T47D (cell line): ENCODE data around the gene SLITRK2.

ENCODE experiments used
- DNase-seq, 2 experiments: peaks; one replicate each; pipeline versions ENCODE4 v3.0.0 to v3.0.0-alpha.2; 2011 to 2012; ENCODE audit warnings: low read depth in 1 of 2, low spot score in 1 of 2
- JUND ChIP-seq: IDR thresholded peaks from 2 replicates; pipeline ENCODE4 v1.6.1; 2012; ENCODE audit warnings: low read depth
- in situ Hi-C: cut with HindIII; loops from 2 replicates; pipeline ENCODE4 v1.10.0; 2016; ENCODE audit warnings: low sequenced_read_pairs, low pct_unique_long_range_greater_than_20kb

SLITRK2 gene

GRCh38 chrX:145817331-145818185 lies at the start of gene SLITRK2:
TSS of gene SLITRK2 (plus strand) at chrX:145817829. CDS start at chrX:145822426, 4,597 bp downstream.
- DNase-seq, result peak in 1 of 2 experiments; percentile 1
- in situ Hi-C loops, result no loop called here
- no peak for TF ChIP-seq JUND

GRCh38 chrX:145773006-145773405 lies 44.6 kb upstream of the SLITRK2 start:
- in situ Hi-C loops, result no loop called here
- TF ChIP-seq JUND, result no peak
- DNase-seq, result no peak

GRCh38 chrX:145792281-145792680 lies 25.3 kb upstream of the SLITRK2 start:
- in situ Hi-C loops, result no loop called here
- no peak for TF ChIP-seq JUND
- DNase-seq, result no peak

GRCh38 chrX:145803508-145803907 lies 14.1 kb upstream of the SLITRK2 start:
- in situ Hi-C loops, result no loop called here
- DNase-seq, result no peak
- no peak for TF ChIP-seq JUND

GRCh38 chrX:145813081-145813480 lies 4.5 kb upstream of the SLITRK2 start:
- TF ChIP-seq JUND, result no peak

GRCh38 chrX:145816601-145817315 lies 871 bp upstream of the SLITRK2 start:
- in situ Hi-C loops, result no loop called here
- no peak for DNase-seq
- no peak for TF ChIP-seq JUND

More at GRCh38 chrX:145813081-145813480, 4.5 kb upstream of the SLITRK2 start:
- in situ Hi-C loops, result no loop called here
- no peak for DNase-seq

- no peak for TF ChIP-seq JUND
- no peak for DNase-seq
- in situ Hi-C loops, result no loop called here
These were observed 821 bp downstream of the SLITRK2 start for GRCh38 chrX:145818186-145819113.

- no peak for DNase-seq
- no peak for TF ChIP-seq JUND
- in situ Hi-C loops, result no loop called here
These were observed 3.2 kb downstream of the SLITRK2 start for GRCh38 chrX:145820825-145821224.

- TF ChIP-seq JUND, result no peak
- in situ Hi-C loops, result no loop called here
- peak in 1 of 2 experiments; percentile 2 for DNase-seq
These were observed 3.8 kb downstream of the SLITRK2 start for GRCh38 chrX:145821291-145821897.

- in situ Hi-C loops, result no loop called here
- DNase-seq, result no peak
- no peak for TF ChIP-seq JUND
These were observed 4.4 kb downstream of the SLITRK2 start for GRCh38 chrX:145821898-145822571.

- no peak for TF ChIP-seq JUND
- no peak for DNase-seq
- in situ Hi-C loops, result no loop called here
These were observed 5.5 kb downstream of the SLITRK2 start for GRCh38 chrX:145823132-145823531.
